Nucleus accumbens (tissue), 56 donors: ENCODE results near the gene PRKAR2B.
"Not testable (repeated sequence)": the region's sequence is repeated elsewhere in the genome, so short reads cannot be mapped to it uniquely, and the experiment has no call there.

Source experiments
- DNase-seq, 56 donors: peaks; one replicate each; lab custom pipeline; 2025; lab: John Stamatoyannopoulos, UW

Gene PRKAR2B

DNA sequence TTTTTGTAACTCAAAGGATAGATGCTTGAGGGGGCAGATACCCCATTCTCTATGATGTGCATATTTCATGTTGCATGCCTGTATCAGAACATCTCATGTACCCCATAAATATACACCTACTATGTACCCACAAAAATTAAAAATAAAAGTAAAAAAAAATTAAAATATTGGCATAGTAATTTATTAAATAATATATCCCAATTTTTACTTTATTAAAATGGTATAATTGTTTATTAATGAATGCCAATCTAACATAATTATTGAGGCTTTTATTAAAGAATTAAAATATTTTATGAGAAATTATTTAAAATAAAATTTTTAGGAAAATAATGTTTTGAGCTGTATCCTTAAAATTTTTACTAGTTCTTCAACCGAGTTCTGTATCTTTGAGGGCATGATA lies 105.4 kb downstream of the PRKAR2B start:
- no peak for DNase-seq

DNA sequence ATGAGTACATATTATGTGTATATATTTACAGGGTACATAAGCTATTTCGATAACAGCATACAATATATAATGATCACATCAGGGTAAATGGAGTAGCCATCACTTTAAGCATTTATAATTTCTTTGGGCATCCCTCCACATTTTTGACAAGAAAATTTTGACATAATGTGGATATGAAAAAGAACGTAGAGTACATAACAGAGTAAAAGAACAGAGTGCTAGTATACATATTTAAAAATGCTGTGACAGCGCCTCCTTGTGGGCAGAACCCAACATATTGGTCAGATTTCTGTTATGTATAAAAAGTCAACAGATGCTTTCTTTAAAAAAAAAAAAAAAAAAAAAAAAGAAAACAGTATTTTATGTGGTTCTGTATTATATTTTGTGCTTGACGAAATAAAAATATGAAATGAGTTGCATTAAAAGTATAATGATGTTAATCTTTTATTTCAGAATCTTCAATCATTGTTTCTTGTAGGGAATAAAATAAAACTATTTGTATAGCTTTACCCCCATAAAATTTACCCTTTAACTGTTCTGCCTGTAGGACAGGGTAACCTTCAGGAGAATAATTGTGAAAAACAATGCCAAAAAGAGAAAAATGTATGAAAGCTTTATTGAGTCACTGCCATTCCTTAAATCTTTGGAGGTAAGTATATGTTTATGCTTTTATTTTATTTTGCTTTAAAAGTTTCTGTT lies 106.0 kb downstream of the PRKAR2B start:
- peak in 26 of 56 donors; percentile 2 to 88 (median 24) for DNase-seq

GRCh38 chr7:107151538-107151937 lies 107.0 kb downstream of the PRKAR2B start:
- DNase-seq: no peak

- no peak for DNase-seq
Measured at GRCh38 chr7:107152011-107152410, 107.5 kb downstream of the PRKAR2B start.

- DNase-seq: no peak
Measured at GRCh38 chr7:107154826-107155225, 110.3 kb downstream of the PRKAR2B start.

DNA sequence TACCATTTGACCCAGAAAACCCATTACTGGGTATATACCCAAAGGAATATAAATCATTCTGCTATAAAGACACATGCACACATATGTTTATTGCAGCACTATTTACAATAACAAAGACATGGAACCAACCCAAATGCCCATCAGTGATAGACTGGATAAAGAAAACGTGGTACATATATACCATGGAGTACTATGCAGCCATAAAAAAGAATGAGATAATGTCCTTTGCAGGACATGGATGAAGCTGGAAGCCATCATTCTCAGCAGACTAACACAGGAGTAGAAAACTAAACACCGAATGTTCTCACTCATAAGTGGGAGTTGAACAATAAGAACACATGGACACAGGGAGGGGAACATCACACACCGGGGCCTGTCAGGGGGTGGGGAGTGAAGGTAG lies 111.2 kb downstream of the PRKAR2B start:
- not testable (repeated sequence) for DNase-seq

GRCh38 chr7:107157091-107157490 lies 112.6 kb downstream of the PRKAR2B start:
- DNase-seq: no peak

GRCh38 chr7:107158028-107158427 lies 113.5 kb downstream of the PRKAR2B start:
- no peak for DNase-seq

- DNase-seq: no peak
Measured at GRCh38 chr7:107160389-107160788, 115.9 kb downstream of the PRKAR2B start.

- no peak for DNase-seq
Measured at GRCh38 chr7:107161415-107161814, 116.9 kb downstream of the PRKAR2B start.

DNA sequence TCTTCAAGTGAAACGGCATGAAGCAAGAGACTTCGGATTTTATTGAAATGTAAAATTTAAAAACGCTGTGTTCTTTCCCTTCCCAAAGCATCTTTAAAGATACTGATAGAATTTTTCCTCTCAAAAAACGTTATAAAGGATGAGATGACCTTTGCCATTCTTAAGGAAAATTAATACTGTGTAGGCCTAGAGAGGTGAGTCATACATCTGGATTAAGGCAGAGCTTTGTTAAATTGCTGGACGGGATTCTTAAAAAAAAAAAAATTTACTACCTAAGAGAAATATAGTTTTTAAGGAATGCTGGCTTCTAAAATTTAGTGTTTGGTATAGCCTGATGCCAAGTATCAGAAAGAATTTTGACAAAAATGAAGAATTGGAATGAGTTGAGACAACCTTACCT lies 118.0 kb downstream of the PRKAR2B start:
- no peak for DNase-seq

- DNase-seq: no peak
Measured at GRCh38 chr7:107164092-107164491, 119.6 kb downstream of the PRKAR2B start.

- no peak for DNase-seq
Measured at GRCh38 chr7:107165341-107165740, 120.8 kb downstream of the PRKAR2B start.

GRCh38 chr7:107166736-107167426 lies 122.4 kb downstream of the PRKAR2B start:
- DNase-seq: no peak

DNA sequence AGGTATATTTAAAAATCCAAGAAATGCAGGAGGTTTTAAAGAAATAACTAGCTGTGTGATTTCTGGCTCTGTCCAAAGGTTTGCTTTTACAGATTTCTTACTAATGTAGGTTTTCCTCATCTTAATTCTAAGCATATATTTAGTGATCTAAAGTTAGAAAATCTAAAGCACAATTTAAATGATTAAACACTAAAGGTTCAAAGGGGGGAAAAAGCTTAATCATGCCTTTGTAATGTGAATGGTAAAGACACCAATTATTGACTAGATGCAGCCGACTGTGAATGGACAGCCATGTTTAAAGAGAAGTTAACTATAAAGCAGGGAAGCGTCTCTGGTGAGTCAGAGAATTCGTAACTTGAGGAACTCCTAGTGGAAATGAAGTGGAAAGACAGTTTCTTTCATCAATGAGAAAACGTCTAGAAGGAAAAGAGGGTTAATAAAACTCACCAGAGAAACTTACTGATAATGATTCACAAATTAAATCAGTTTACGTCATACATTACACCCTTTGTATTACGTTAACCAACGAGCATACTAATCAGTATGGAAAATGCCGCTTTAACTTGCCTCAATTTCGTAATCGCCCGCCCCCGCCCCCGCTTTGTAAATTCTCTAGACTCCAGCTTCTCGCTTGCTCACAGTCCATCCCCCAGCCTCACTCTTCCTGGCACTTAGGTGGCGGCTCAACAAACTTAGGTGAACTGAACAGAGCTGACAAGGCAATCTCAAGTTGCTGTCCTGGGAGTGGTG lies 123.2 kb downstream of the PRKAR2B start:
- peak in 25 of 56 donors; percentile 7 to 81 (median 69) for DNase-seq

- peak; percentile 89 to 100 (median 99) for DNase-seq
Measured at GRCh38 chr7:107168233-107169119, 124.0 kb downstream of the PRKAR2B start, which contains the start of gene HBP1. HBP1 (plus strand) TSS chr7:107169003; CDS start chr7:107179894, 10,891 bp downstream.

GRCh38 chr7:107169120-107170050 lies 124.9 kb downstream of the PRKAR2B start:
- peak; percentile 37 to 99 (median 96) for DNase-seq

GRCh38 chr7:107170051-107170915 lies 125.8 kb downstream of the PRKAR2B start:
- DNase-seq: no peak
